ENCODE results near the gene DRGX.

Gene DRGX

DNA sequence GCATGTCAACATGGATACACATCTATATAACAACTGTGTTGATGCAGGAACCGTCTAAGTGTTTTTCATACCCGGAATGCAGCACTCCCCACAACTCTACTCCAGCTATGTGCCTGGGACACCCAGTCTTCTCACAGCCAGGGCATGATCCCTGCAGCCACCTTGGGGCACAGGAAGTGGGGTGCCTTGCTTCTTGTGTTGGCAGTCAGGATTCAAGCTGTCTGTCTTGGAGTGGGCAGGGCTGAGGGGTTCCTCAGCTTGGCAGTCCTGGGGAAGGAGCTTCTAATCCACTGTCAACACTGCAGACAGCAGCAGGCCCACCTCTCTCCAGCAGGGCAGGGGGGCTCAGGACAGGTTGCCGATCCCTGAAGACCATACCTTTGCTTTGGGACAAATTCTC lies 41.3 kb downstream of the DRGX start:
- no peak for DNase-seq (ENCODE audit: low read depth)
- H3K4me3 ChIP-seq (ENCODE audit: low read length) = no peak overlapping the region
- TF ChIP-seq, protein P1, sequence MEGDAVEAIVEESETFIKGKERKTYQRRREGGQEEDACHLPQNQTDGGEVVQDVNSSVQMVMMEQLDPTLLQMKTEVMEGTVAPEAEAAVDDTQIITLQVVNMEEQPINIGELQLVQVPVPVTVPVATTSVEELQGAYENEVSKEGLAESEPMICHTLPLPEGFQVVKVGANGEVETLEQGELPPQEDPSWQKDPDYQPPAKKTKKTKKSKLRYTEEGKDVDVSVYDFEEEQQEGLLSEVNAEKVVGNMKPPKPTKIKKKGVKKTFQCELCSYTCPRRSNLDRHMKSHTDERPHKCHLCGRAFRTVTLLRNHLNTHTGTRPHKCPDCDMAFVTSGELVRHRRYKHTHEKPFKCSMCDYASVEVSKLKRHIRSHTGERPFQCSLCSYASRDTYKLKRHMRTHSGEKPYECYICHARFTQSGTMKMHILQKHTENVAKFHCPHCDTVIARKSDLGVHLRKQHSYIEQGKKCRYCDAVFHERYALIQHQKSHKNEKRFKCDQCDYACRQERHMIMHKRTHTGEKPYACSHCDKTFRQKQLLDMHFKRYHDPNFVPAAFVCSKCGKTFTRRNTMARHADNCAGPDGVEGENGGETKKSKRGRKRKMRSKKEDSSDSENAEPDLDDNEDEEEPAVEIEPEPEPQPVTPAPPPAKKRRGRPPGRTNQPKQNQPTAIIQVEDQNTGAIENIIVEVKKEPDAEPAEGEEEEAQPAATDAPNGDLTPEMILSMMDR (IDR thresholded peaks at IDR 0.05; ENCODE audit: insufficient read depth, low read depth, low read length, missing control alignments) = no peak

DNA sequence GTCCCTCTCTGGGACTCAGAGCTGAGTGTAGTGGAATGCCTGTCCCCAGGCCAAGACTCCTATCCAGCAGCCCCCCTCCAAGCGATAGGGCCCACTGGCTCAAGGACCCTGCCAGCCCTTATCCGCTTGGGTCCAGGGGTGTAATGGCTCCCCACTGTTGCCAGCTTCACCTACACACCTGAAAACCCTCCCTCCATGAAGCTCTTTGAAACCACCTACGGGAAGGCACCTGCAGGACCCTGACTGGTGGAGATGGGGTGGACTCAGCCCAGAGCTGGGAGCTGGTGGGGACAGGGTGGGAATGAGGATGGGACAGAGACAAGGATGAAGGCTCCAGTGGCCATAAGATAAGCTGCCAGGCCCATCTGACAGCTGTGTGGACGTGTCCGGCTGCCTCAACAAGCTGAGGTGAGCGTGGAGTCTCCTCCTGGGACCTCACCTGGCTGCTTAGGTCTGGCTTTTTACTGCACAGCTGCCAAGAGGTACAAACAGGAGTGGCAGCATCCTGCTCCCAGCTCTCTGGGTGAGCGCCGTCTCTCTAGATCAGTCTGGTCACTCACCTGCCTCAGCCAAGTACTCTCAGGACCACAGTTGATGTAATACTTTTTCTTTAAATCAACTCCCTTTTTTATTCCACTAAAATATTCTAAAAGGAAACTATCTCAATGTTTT lies 41.9 kb downstream of the DRGX start:
- H3K4me3 ChIP-seq (ENCODE audit: low read length) = no peak overlapping the region
- TF ChIP-seq, protein P1 (IDR thresholded peaks at IDR 0.05; ENCODE audit: insufficient read depth, low read depth, low read length, missing control alignments) = no peak
- no peak for DNase-seq (ENCODE audit: low read depth)

GRCh38 chr10:49353026-49353894 lies 42.6 kb downstream of the DRGX start:
- DNase-seq (ENCODE audit: low read depth) = no peak
- H3K4me3 ChIP-seq (ENCODE audit: low read length) = no peak overlapping the region
- TF ChIP-seq, protein P1 (IDR thresholded peaks at IDR 0.05; ENCODE audit: insufficient read depth, low read depth, low read length, missing control alignments) = no peak

- H3K4me3 ChIP-seq (ENCODE audit: low read length) = no peak overlapping the region
- TF ChIP-seq, protein P1 (IDR thresholded peaks at IDR 0.05; ENCODE audit: insufficient read depth, low read depth, low read length, missing control alignments) = no peak
- DNase-seq (ENCODE audit: low read depth) = no peak
Observed at GRCh38 chr10:49352323-49352722, 43.6 kb downstream of the DRGX start.

DNA sequence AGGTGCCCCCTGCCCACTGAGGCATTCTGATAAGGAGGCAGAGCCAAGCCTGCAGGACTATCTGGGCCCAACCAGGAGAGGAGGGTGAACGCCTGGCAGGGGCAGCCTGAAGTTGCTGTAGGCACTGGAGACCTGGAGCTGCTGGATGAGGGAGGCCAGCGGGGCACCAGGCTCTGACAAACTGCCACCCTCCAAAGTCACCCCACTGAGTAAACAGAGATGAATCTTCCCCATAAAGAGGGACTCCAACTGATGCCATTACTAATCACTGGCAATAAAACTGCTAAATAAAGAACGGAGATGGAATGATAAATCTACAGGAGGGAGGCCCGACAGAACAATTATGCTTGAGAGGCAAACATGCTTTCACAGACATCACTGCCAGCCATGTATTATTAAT lies 44.2 kb downstream of the DRGX start:
- TF ChIP-seq, protein P1 (IDR thresholded peaks at IDR 0.05; ENCODE audit: insufficient read depth, low read depth, low read length, missing control alignments) = no peak
- no peak for DNase-seq (ENCODE audit: low read depth)
- no peak overlapping the region for H3K4me3 ChIP-seq (ENCODE audit: low read length)

DNA sequence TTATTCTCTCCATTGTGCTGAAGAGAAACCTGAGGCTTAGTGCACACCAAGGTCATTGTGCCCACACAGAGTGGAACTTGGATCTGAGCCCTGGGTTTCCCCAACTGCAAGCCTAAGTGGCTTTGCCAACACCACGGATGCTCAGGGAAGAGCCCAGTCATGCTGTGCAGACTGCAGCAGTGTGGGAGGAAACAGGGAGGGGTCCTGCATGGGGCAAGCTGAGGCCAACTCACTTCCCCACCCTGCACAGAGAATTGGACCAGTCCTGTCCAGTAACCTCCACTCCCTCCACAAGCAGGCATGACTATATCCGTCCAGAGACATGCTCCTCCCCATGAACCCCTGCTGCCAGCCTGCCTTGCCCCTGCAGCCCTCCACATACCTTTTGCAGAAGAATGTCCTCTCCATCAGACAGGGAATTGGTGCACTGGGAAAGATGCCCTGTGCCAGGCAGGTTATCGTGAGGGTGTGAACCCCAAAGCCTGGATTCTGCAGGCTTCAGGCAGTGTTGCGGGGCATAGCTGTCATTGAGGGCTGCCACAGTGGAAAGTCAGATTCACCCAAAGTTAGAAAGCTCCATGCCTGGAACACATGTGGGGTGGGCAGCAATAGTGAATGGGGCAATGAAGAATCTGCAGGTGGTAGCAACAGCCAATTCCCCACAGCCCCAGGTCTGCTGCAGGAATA lies 44.9 kb downstream of the DRGX start:
- H3K4me3 ChIP-seq (ENCODE audit: low read length) = no peak overlapping the region
- DNase-seq (ENCODE audit: low read depth) = no peak
- TF ChIP-seq, protein P1 (IDR thresholded peaks at IDR 0.05; ENCODE audit: insufficient read depth, low read depth, low read length, missing control alignments) = no peak

All from epithelial cell of esophagus (primary cell).